ENCODE results near the gene DERA. TPM values are rescaled to one million over a fixed set of nuclear protein-coding genes. Genes with fewer than 3 reads are reported as not detected.
"Not testable (repeated sequence)": the region's sequence is repeated elsewhere in the genome, so short reads cannot be mapped to it uniquely, and the experiment has no call there.

The DERA gene
- total RNA-seq, 1 experiment from 2014 or later = 43.7 TPM

DNA sequence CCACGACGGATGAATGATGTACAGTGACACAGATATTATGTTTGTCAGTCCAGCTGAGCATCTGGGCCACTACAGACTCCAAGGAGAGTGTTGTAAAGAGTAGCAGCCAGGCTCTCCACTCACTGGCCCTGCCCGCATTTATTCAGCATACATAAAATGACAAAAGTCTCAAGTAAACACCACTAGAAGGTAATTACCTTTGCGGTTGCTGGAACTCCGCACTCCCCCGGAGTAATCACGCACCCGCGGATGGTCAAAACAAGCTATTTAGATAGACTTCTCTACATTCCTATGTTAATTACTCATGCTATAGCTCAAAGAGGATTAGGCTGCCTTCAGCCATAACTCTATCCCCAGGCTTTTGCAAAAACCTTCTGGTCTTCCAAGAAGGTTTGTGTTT is 47.8 kb upstream of the DERA start:
- no peak overlapping the region for H3K4me3 ChIP-seq (ENCODE audit: low read depth, low read length, poor library complexity, severe bottlenecking)
- CTCF ChIA-PET = no interaction called here
- TF ChIP-seq EZH2 (IDR thresholded peaks at IDR 0.05; ENCODE audit: borderline replicate concordance, low read depth, low read length, poor library complexity, severe bottlenecking) (no peak), CTCF (conservative IDR thresholded peaks at IDR 0.05; ENCODE audit: low read depth, low read length) (no peak)
- no peak for DNase-seq (ENCODE audit: low spot score)
- no peaks in the 10 kb centered on the region for H3K4me1 ChIP-seq (ENCODE audit: insufficient read depth, low read length, poor library complexity, severe bottlenecking)
- no peak overlapping the region for H3K27ac ChIP-seq (ENCODE audit: low read depth, low read length, poor library complexity, severe bottlenecking)
- no TSS peak for BruUV-seq (replicated peaks)
- H3K27me3 ChIP-seq (replicated peaks; ENCODE audit: insufficient read depth, low read depth, low read length, poor library complexity) = no peaks in the 10 kb centered on the region
- POLR2A ChIA-PET (ENCODE audit: low non-redundant PET) = no interaction called here
- intact Hi-C loops (cut with micrococcal nuclease; ENCODE audit: unreplicated experiment) = no loop called here
- H3K36me3 ChIP-seq (ENCODE audit: insufficient read depth, low read length, poor library complexity, severe bottlenecking) = no peaks in the 10 kb centered on the region
- H3K9me3 ChIP-seq (ENCODE audit: low read depth, low read length, poor library complexity, severe bottlenecking) = no peaks in the 10 kb centered on the region

DNA sequence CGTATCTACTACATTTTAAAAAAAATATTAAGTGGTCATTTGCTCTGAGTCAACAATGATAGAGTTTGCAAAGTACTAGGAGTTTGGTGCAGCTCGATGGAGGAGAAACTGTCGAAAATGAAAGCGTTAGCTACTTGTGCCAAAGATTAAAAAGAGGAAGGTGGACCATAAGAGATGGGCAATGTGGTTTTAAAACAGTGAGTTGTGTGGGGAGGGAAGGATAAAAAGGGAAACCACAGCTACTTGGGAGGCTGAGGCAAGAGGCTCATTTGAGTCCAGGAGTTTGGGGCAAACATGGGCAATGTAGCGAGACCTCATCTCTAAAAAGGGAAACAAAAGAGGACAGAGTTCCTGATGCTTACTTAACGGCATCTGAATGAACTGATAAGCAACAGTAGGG is 47.1 kb upstream of the DERA start:
- no peak for TF ChIP-seq EZH2 (IDR thresholded peaks at IDR 0.05; ENCODE audit: borderline replicate concordance, low read depth, low read length, poor library complexity, severe bottlenecking)
- no peak for TF ChIP-seq CTCF (conservative IDR thresholded peaks at IDR 0.05; ENCODE audit: low read depth, low read length)
- Histone ChIP-seq H3K27ac (ENCODE audit: low read depth, low read length, poor library complexity, severe bottlenecking) (no peak overlapping the region), H3K27me3 (replicated peaks; ENCODE audit: insufficient read depth, low read depth, low read length, poor library complexity) (no peaks in the 10 kb centered on the region), H3K4me3 (ENCODE audit: low read depth, low read length, poor library complexity, severe bottlenecking) (no peak overlapping the region), H3K36me3 (ENCODE audit: insufficient read depth, low read length, poor library complexity, severe bottlenecking) (no peaks in the 10 kb centered on the region), H3K9me3 (ENCODE audit: low read depth, low read length, poor library complexity, severe bottlenecking) (no peaks in the 10 kb centered on the region), H3K4me1 (ENCODE audit: insufficient read depth, low read length, poor library complexity, severe bottlenecking) (no peaks in the 10 kb centered on the region)
- POLR2A ChIA-PET (ENCODE audit: low non-redundant PET) = no interaction called here
- no peak for DNase-seq (ENCODE audit: low spot score)
- no TSS peak for BruUV-seq (replicated peaks)
- CTCF ChIA-PET = no interaction called here
- intact Hi-C loops (cut with micrococcal nuclease; ENCODE audit: unreplicated experiment) = no loop called here

- no peak for TF ChIP-seq EZH2 (IDR thresholded peaks at IDR 0.05; ENCODE audit: borderline replicate concordance, low read depth, low read length, poor library complexity, severe bottlenecking)
- no peak for DNase-seq (ENCODE audit: low spot score)
- ChIA-PET CTCF (no interaction called here), POLR2A (ENCODE audit: low non-redundant PET) (no interaction called here)
- Histone ChIP-seq H3K27me3 (replicated peaks; ENCODE audit: insufficient read depth, low read depth, low read length, poor library complexity) (no peaks in the 10 kb centered on the region), H3K27ac (ENCODE audit: low read depth, low read length, poor library complexity, severe bottlenecking) (no peak overlapping the region), H3K36me3 (ENCODE audit: insufficient read depth, low read length, poor library complexity, severe bottlenecking) (no peaks in the 10 kb centered on the region), H3K4me3 (ENCODE audit: low read depth, low read length, poor library complexity, severe bottlenecking) (no peak overlapping the region), H3K4me1 (ENCODE audit: insufficient read depth, low read length, poor library complexity, severe bottlenecking) (no peaks in the 10 kb centered on the region), H3K9me3 (ENCODE audit: low read depth, low read length, poor library complexity, severe bottlenecking) (no peaks in the 10 kb centered on the region)
- BruUV-seq (replicated peaks) = no TSS peak
- intact Hi-C loops (cut with micrococcal nuclease; ENCODE audit: unreplicated experiment) = no loop called here
Measured at GRCh38 chr12:15868186-15868585, 42.9 kb upstream of the DERA start.

DNA sequence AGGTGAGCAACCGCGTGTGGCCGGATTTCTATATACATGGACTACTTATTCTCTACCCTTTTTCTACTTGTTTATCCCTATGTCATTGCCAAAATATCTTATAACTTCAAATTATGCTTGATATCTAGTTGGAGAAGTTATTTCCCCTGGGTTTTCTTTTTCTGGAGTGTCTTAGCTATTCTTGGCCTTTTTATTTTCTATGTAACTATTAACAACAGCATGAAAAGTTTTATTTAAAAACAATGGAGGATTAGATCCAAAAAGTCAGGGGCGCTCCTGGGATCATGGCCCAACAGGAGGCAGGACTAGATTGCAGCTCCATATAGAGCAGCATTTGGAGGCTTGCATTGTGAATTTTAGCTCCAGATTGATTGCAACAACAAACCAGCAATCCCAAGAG is 37.6 kb upstream of the DERA start:
- Histone ChIP-seq H3K9me3 (ENCODE audit: low read depth, low read length, poor library complexity, severe bottlenecking) (no peaks in the 10 kb centered on the region), H3K36me3 (ENCODE audit: insufficient read depth, low read length, poor library complexity, severe bottlenecking) (no peaks in the 10 kb centered on the region), H3K4me1 (ENCODE audit: insufficient read depth, low read length, poor library complexity, severe bottlenecking) (no peaks in the 10 kb centered on the region), H3K27ac (ENCODE audit: low read depth, low read length, poor library complexity, severe bottlenecking) (no peak overlapping the region), H3K4me3 (ENCODE audit: low read depth, low read length, poor library complexity, severe bottlenecking) (no peak overlapping the region), H3K27me3 (replicated peaks; ENCODE audit: insufficient read depth, low read depth, low read length, poor library complexity) (no peaks in the 10 kb centered on the region)
- DNase-seq (ENCODE audit: low spot score) = no peak
- intact Hi-C loops (cut with micrococcal nuclease; ENCODE audit: unreplicated experiment) = no loop called here
- ChIA-PET POLR2A (ENCODE audit: low non-redundant PET) (no interaction called here), CTCF (no interaction called here)
- no peak for TF ChIP-seq EZH2 (IDR thresholded peaks at IDR 0.05; ENCODE audit: borderline replicate concordance, low read depth, low read length, poor library complexity, severe bottlenecking)
- TF ChIP-seq CTCF (conservative IDR thresholded peaks at IDR 0.05; ENCODE audit: low read depth, low read length) = no peak
- BruUV-seq (replicated peaks) = no TSS peak

DNA sequence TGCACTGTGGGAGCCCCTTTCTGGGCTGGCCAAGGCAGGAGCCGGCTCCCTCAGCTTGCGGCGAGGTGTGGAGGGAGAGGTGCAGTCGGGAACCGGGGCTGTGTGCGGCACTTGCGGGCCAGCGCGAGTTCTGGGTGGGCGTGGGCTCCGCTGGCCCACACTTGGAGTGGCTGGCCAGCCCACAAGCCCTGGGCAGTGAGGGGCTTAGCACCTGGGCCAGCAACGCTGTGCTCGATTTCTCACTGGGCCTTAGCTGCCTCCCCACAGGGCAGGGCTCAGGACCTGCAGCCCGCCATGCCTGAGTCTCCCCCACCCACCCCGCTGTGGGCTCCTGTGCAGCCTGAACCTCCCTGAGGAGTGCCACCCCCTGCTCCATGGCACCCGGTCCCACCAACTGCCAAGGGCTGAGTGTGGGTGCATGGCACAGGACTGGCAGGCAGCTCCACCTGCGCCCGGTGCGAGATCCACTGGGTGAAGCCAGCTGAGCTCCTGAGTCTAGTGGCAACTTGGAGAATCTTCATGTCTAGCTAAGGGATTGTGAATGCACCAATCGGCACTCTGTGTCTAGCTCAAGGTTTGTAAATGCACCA is 36.5 kb upstream of the DERA start:
- H3K9me3 ChIP-seq (ENCODE audit: low read depth, low read length, poor library complexity, severe bottlenecking); BruUV-seq (replicated peaks); DNase-seq (ENCODE audit: low spot score); H3K27ac ChIP-seq (ENCODE audit: low read depth, low read length, poor library complexity, severe bottlenecking); CTCF ChIA-PET; H3K4me1 ChIP-seq (ENCODE audit: insufficient read depth, low read length, poor library complexity, severe bottlenecking); POLR2A ChIA-PET (ENCODE audit: low non-redundant PET); intact Hi-C loops (cut with micrococcal nuclease; ENCODE audit: unreplicated experiment); H3K36me3 ChIP-seq (ENCODE audit: insufficient read depth, low read length, poor library complexity, severe bottlenecking); H3K4me3 ChIP-seq (ENCODE audit: low read depth, low read length, poor library complexity, severe bottlenecking); H3K27me3 ChIP-seq (replicated peaks; ENCODE audit: insufficient read depth, low read depth, low read length, poor library complexity): not testable (repeated sequence)

All from A673 (cell line).